Sigmoid colon (tissue), 7 donors: Measurements from ENCODE around the gene MNAT1. TPM values are rescaled to one million over a fixed set of nuclear protein-coding genes. Genes with fewer than 3 reads are reported as not detected.

Experiments
- DNase-seq: peaks from one replicate; pipeline ENCODE4 v3.0.0-alpha.2; 2019
- H3K27ac ChIP-seq, 4 donors: fragments of 200-600 bp; sonication (generic); one replicate each; pipeline ENCODE4 v1.5.1; 2016 to 2019; ENCODE audit warnings: mild to moderate bottlenecking in 1 of 4
- H3K27me3 ChIP-seq, 3 donors: fragments of 200-600 bp; sonication (generic); one replicate each; pipeline ENCODE4 v1.5.1; 2019; ENCODE audit warnings: mild to moderate bottlenecking in 1 of 3
- H3K36me3 ChIP-seq, 4 donors: fragments of 200-600 bp; sonication (generic); one replicate each; pipeline ENCODE4 v1.5.1; 2016 to 2019
- H3K4me1 ChIP-seq, 4 donors: fragments of 200-600 bp; sonication (generic); one replicate each; pipeline ENCODE4 v1.5.1; 2017 to 2019
- H3K4me3 ChIP-seq, 4 donors: fragments of 200-600 bp; sonication (generic); one replicate each; pipeline ENCODE4 v1.5.1; 2017 to 2019; ENCODE audit warnings: mild to moderate bottlenecking in 2 of 4, moderate library complexity in 1 of 4
- H3K9me3 ChIP-seq, 4 donors: fragments of 200-600 bp in 3 of 4; sonication (generic) in 3 of 4; one replicate each; pipeline versions ENCODE4 v1.5.1 to v1.6.1; 2013 to 2019
- EP300 ChIP-seq, 4 donors: sonication (generic); formaldehyde crosslinking; IDR thresholded peaks; one replicate each; pipeline ENCODE4 v1.6.1; 2017; ENCODE audit warnings: antibody characterized with exemption in 4 of 4
- POLR2A ChIP-seq, 2 donors: fragments of 450-650 bp; IDR thresholded peaks; one replicate each; pipeline ENCODE4 v1.6.1; 2016; ENCODE audit warnings: antibody characterized with exemption in 2 of 2, mild to moderate bottlenecking in 2 of 2, moderate library complexity in 2 of 2
- POLR2AphosphoS5 ChIP-seq, 4 donors: sonication (generic); formaldehyde crosslinking; IDR thresholded peaks; one replicate each; pipeline ENCODE4 v1.6.1; 2017; ENCODE audit warnings: antibody characterized with exemption in 4 of 4
- WGBS, 2 donors: extraction: QIAGEN DNeasy Blood & Tissue Kit; methylation state at CpG; one replicate each; pipeline ENCODE4 v1.1.7; 2013; 5-methylcytosine and 5-hydroxymethylcytosine counted together
- intact Hi-C: fragments of 100-400 bp; cut with DNase I; formaldehyde crosslinking; loops from one replicate; pipeline ENCODE4 v1.15.1; 2023
- polyA plus RNA-seq, 3 donors: library from polyadenylated mRNA; stranded (reverse); fragments of 200-250 nt; gene quantifications; one replicate each; pipeline ENCODE4 v1.2.3, GENCODE V29; 2013
- total RNA-seq, 4 donors: library from RNA; depleted of rRNA; stranded (reverse); fragments of >200 nt; gene quantifications; one replicate each; pipeline ENCODE4 v1.1.0, GENCODE V29; 2016
- TF ChIP-seq, protein P1 (sequence below), 4 experiments: fragments of 450-650 bp in 3 of 4; fragments of 200-600 bp in 1 of 4; IDR thresholded peaks; one replicate each; pipeline ENCODE4 v1.5.1; 2016 to 2019; ENCODE audit warnings: antibody characterized with exemption in 4 of 4, mild to moderate bottlenecking in 3 of 4, moderate library complexity in 2 of 4
- donor health status: healthy with polysubstance abuse.
- donor health status: Bipolar disorder and iron deficiency.
- donor health status: healthy.

The MNAT1 gene
- total and polyA plus RNA-seq, 7 donors, result 9.5 to 65.0 (median 22.4) TPM

DNA sequence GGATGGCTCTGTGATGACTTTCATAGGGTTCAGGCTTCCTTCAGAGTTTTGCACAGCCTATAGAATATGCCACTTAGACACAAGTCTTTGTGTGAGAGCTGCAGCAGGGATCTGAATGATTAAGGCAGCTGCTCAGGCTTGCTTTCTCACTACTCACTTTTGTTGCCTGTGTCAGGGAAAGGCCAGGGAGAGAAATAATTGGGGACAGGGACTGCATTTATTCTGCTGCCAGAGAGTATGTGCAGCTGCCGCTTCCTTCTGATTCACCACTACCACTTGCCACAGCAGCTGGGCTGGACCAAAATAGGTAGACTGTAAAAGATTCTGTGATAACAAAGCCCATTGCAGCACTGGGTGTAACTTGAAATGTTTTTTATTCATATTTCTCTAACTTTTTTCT lies 196.7 kb downstream of the MNAT1 start:
- DNase-seq, result no peak
- Histone ChIP-seq H3K27me3 (no peaks in the 10 kb centered on the region), H3K4me1 (no peaks in the 10 kb centered on the region), H3K27ac (no peak overlapping the region), H3K9me3 (no peaks in the 10 kb centered on the region), H3K4me3 (no peak overlapping the region), H3K36me3 (no peaks in the 10 kb centered on the region)
- TF ChIP-seq EP300 (IDR thresholded peaks at IDR 0.05), result no peak
- TF ChIP-seq POLR2AphosphoS5 (IDR thresholded peaks at IDR 0.05), result no peak
- TF ChIP-seq, protein P1, sequence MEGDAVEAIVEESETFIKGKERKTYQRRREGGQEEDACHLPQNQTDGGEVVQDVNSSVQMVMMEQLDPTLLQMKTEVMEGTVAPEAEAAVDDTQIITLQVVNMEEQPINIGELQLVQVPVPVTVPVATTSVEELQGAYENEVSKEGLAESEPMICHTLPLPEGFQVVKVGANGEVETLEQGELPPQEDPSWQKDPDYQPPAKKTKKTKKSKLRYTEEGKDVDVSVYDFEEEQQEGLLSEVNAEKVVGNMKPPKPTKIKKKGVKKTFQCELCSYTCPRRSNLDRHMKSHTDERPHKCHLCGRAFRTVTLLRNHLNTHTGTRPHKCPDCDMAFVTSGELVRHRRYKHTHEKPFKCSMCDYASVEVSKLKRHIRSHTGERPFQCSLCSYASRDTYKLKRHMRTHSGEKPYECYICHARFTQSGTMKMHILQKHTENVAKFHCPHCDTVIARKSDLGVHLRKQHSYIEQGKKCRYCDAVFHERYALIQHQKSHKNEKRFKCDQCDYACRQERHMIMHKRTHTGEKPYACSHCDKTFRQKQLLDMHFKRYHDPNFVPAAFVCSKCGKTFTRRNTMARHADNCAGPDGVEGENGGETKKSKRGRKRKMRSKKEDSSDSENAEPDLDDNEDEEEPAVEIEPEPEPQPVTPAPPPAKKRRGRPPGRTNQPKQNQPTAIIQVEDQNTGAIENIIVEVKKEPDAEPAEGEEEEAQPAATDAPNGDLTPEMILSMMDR (IDR thresholded peaks at IDR 0.05), result no peak
- no peak for TF ChIP-seq POLR2A (IDR thresholded peaks at IDR 0.05)
- WGBS, 2 donors, result 80 to 94% methylated on average over 1 of the region's 1 CpG
- intact Hi-C loops, result no loop called here

DNA sequence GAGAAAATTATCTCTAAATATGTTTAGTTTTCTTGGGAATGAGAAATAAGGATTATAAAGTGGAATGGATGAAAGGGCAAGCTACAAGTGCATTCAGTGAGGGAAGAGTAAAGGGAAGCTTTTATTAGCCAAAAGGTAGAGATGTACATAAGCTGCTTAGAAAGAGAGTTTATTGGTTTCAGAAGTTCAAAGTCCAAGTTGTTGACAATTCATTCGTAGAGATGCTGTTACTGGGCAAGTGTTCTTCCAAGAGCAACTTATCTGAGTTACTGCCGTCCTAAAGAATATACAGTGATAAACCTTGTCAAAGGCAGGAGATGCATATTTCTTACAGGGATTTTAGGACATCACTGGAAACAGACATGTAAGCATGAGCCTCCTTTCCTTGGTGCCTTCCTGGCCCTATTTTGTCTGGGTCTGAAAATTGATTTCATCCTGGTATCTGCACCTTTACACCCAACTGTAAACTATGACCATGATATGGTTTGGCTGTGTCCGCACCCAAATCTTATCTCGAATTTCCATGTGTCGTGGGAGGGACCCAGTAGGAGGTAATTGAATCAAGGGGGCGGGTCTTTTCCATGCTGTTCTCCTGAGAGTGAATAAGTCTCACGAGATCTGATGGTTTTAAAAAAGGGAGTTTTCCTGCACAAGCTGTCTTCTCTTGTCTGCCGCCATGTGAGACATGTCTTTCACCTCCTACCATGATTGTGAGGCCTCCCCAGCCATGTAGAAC lies 199.5 kb downstream of the MNAT1 start:
- no peak overlapping the region for H3K4me3 ChIP-seq
- intact Hi-C loops, result no loop called here
- no peak for DNase-seq
- H3K27me3 ChIP-seq, result no peaks in the 10 kb centered on the region
- H3K27ac ChIP-seq, result no peak overlapping the region
- no peaks in the 10 kb centered on the region for H3K9me3 ChIP-seq
- no peak for TF ChIP-seq POLR2A (IDR thresholded peaks at IDR 0.05)
- no peak for TF ChIP-seq EP300 (IDR thresholded peaks at IDR 0.05)
- no peak for TF ChIP-seq POLR2AphosphoS5 (IDR thresholded peaks at IDR 0.05)
- TF ChIP-seq, protein P1 (IDR thresholded peaks at IDR 0.05), result no peak
- no peaks in the 10 kb centered on the region for H3K4me1 ChIP-seq
- H3K36me3 ChIP-seq, result no peaks in the 10 kb centered on the region
- whole genome bisulfite sequencing, 2 donors, result 37 to 79% methylated on average over 8 of the region's 8 CpGs

DNA sequence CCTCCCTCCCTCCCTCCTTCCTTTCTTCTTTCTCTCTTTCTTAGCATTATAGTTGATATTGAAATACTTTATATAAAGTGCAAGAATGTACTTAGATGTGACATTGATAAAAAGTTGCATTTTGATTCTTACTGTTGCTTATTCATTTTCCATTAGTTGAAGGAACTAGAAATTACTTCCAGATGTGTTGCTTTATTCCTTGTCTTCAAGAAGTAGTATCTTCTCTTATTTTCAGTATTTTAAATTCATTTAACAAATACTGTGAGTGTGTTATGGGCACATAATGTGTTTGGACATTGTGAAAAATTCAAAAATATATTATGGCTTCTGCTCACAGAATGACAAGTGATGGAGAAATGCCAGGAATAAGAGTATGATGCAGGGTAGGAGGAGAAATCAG lies 200.8 kb downstream of the MNAT1 start:
- no peak for TF ChIP-seq EP300 (IDR thresholded peaks at IDR 0.05)
- TF ChIP-seq POLR2AphosphoS5 (IDR thresholded peaks at IDR 0.05), result no peak
- intact Hi-C loops, result no loop called here
- no peak for DNase-seq

DNA sequence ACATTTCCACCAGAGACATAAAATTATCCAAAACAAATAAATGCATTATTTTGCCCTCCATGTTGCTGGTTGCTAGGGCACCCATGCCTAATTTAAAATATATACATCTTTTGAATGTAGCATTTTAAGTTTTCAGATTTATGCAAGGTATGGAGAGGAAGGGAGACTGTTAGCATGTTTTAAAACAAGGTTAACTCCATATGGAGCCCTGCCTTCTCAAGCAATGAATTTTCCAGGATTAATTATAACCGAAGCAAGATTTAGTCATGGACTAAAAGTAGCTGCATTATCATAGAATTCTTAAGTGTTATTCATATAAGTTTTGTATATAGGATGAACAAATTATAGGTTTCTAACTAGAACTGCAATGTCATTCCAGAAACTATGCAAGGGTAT lies 209.1 kb downstream of the MNAT1 start:
- TF ChIP-seq, protein P1 (IDR thresholded peaks at IDR 0.05), result no peak
- TF ChIP-seq POLR2A (IDR thresholded peaks at IDR 0.05), result no peak
- TF ChIP-seq EP300 (IDR thresholded peaks at IDR 0.05), result no peak
- TF ChIP-seq POLR2AphosphoS5 (IDR thresholded peaks at IDR 0.05), result no peak
- no peaks in the 10 kb centered on the region for H3K36me3 ChIP-seq
- 94% methylated on average over 1 of the region's 1 CpG for WGBS, 2 donors
- peaks cover 0 to 11% (median 3%) of the 10 kb centered on the region in 4 donors for H3K4me1 ChIP-seq
- no peak overlapping the region for H3K4me3 ChIP-seq
- H3K9me3 ChIP-seq, result no peaks in the 10 kb centered on the region
- no peak overlapping the region for H3K27ac ChIP-seq
- intact Hi-C loops, result no loop called here
- no peak for DNase-seq
- H3K27me3 ChIP-seq, result no peaks in the 10 kb centered on the region

More for the DNA sequence above, 200.8 kb downstream of the MNAT1 start:
- Histone ChIP-seq H3K27me3 (no peaks in the 10 kb centered on the region), H3K4me3 (no peak overlapping the region), H3K27ac (no peak overlapping the region), H3K36me3 (no peaks in the 10 kb centered on the region), H3K4me1 (no peaks in the 10 kb centered on the region), H3K9me3 (no peaks in the 10 kb centered on the region)

DNA sequence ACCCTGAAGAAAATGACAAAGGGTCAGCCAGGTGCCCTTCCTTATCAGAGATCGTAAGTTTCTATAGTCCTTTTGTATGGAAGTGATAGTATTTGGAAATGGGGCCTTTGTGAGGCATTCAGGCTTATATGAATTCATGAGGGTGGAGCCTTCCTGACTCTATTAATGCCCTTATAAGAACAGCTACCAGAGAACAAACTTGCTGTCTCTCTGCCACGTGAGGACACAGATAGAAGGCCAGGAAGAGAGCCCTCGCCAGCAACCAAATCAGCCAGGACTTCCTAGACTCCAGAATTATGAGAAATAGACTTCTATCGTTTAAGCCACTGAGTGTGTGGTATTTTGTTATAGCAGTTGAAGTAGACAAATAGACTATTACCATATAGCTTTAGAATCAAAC lies 209.6 kb downstream of the MNAT1 start:
- Histone ChIP-seq H3K27me3 (no peaks in the 10 kb centered on the region), H3K4me3 (no peak overlapping the region), H3K27ac (no peak overlapping the region), H3K9me3 (no peaks in the 10 kb centered on the region), H3K4me1 (peaks cover 0 to 11% (median 3%) of the 10 kb centered on the region in 4 donors), H3K36me3 (no peaks in the 10 kb centered on the region)
- intact Hi-C loops, result no loop called here
- no peak for DNase-seq
- WGBS, 2 donors, result 53 to 75% methylated on average over 4 of the region's 4 CpGs
- TF ChIP-seq POLR2A (IDR thresholded peaks at IDR 0.05) (no peak), POLR2AphosphoS5 (IDR thresholded peaks at IDR 0.05) (no peak), EP300 (IDR thresholded peaks at IDR 0.05) (no peak)
- TF ChIP-seq, protein P1 (IDR thresholded peaks at IDR 0.05), result no peak
